Hindlimb muscle (tissue), 1 donor: Measurements from ENCODE around the gene ZCCHC2. TPM values are rescaled to one million over a fixed set of nuclear protein-coding genes. Genes with fewer than 3 reads are reported as not detected.

Source experiments
- DNase-seq: peaks from one replicate; pipeline ENCODE4 v3.0.0-alpha.2; 2013
- polyA plus RNA-seq: library from polyadenylated mRNA; unstranded; fragments of 120-200 nt; gene quantifications from one replicate; pipeline ENCODE4 v1.2.1, GENCODE V29; 2013; ENCODE audit not compliant: insufficient read length

Gene ZCCHC2
- polyA plus RNA-seq, 1 donor = 9.4 TPM

GRCh38 chr18:62512532-62512931, 10.3 kb upstream of the ZCCHC2 start:
- DNase-seq = no peak

GRCh38 chr18:62512996-62513395, 9.8 kb upstream of the ZCCHC2 start:
- no peak for DNase-seq

- no peak for DNase-seq
Measured at GRCh38 chr18:62514570-62514969, 8.3 kb upstream of the ZCCHC2 start.

GRCh38 chr18:62516242-62516641, 6.6 kb upstream of the ZCCHC2 start:
- no peak for DNase-seq

GRCh38 chr18:62518460-62519375, 4.1 kb upstream of the ZCCHC2 start:
- no peak for DNase-seq

- DNase-seq = no peak
Measured at GRCh38 chr18:62519684-62520083, 3.1 kb upstream of the ZCCHC2 start.

GRCh38 chr18:62521082-62521481, 1.7 kb upstream of the ZCCHC2 start:
- DNase-seq = no peak

- no peak for DNase-seq
Measured at GRCh38 chr18:62521593-62521992, 1.2 kb upstream of the ZCCHC2 start.

GRCh38 chr18:62522178-62522503, 684 bp upstream of the ZCCHC2 start:
- DNase-seq = no peak

GRCh38 chr18:62523255-62523588, 397 bp downstream of the ZCCHC2 start:
- DNase-seq = no peak

- peak; percentile 50 for DNase-seq
Measured at GRCh38 chr18:62523631-62524439, 1.0 kb downstream of the ZCCHC2 start.

GRCh38 chr18:62524440-62525200, 1.8 kb downstream of the ZCCHC2 start:
- DNase-seq = peak; percentile 63

GRCh38 chr18:62525608-62526007, 2.8 kb downstream of the ZCCHC2 start:
- no peak for DNase-seq

- DNase-seq = peak; percentile 87
Measured at GRCh38 chr18:62526098-62527025, 3.5 kb downstream of the ZCCHC2 start.

GRCh38 chr18:62529597-62529996, 6.8 kb downstream of the ZCCHC2 start:
- no peak for DNase-seq

- no peak for DNase-seq
Measured at GRCh38 chr18:62531078-62531477, 8.3 kb downstream of the ZCCHC2 start.

GRCh38 chr18:62531931-62532330, 9.1 kb downstream of the ZCCHC2 start:
- no peak for DNase-seq

- DNase-seq = no peak
Measured at GRCh38 chr18:62536005-62536404, 13.2 kb downstream of the ZCCHC2 start.

- no peak for DNase-seq
Measured at GRCh38 chr18:62537042-62537894, 14.4 kb downstream of the ZCCHC2 start.

GRCh38 chr18:62537946-62538345, 15.1 kb downstream of the ZCCHC2 start:
- no peak for DNase-seq

GRCh38 chr18:62538881-62539280, 16.1 kb downstream of the ZCCHC2 start:
- DNase-seq = no peak
